AG09309 (cell line): ENCODE results near the gene OR56A4.

Experiments used
- DNase-seq: peaks from one replicate; pipeline ENCODE4 v3.0.0-alpha.2; 2010; ENCODE audit warnings: low read depth
- H3K4me3 ChIP-seq: 2 replicates; pipeline ENCODE4 v1.5.1; 2011; ENCODE audit warnings: mild to moderate bottlenecking, low read depth, low read length, moderate library complexity; ENCODE audit not compliant: control insufficient read depth
- TF ChIP-seq, protein P1 (sequence below): IDR thresholded peaks from 2 replicates; pipeline ENCODE4 v1.5.1; 2011; ENCODE audit warnings: mild to moderate bottlenecking, low read depth, low read length, inconsistent platforms; ENCODE audit not compliant: insufficient read depth, control insufficient read depth; ENCODE audit errors: missing control alignments

The OR56A4 gene

DNA sequence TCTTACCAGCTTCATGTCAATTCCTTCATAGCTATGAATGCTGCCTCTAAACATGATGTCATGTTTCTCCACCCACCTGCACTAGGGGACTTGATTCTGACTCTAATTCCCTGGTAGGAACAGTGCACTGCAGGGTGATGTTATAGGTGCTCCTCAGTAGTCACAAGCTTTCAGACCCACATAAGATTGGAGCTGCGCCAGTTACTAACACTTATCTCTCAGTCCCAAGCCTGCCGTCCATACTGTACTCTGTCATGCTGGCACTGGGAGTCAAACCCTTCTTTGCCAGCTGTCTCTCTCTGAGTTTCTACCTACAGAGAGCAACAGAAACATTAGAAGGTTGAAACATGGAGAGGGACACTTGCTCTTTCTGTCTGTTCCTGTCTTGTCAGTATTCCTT, 18.3 kb upstream of the OR56A4 start:
- no peak for DNase-seq
- H3K4me3 ChIP-seq: no peak overlapping the region
- TF ChIP-seq, protein P1, sequence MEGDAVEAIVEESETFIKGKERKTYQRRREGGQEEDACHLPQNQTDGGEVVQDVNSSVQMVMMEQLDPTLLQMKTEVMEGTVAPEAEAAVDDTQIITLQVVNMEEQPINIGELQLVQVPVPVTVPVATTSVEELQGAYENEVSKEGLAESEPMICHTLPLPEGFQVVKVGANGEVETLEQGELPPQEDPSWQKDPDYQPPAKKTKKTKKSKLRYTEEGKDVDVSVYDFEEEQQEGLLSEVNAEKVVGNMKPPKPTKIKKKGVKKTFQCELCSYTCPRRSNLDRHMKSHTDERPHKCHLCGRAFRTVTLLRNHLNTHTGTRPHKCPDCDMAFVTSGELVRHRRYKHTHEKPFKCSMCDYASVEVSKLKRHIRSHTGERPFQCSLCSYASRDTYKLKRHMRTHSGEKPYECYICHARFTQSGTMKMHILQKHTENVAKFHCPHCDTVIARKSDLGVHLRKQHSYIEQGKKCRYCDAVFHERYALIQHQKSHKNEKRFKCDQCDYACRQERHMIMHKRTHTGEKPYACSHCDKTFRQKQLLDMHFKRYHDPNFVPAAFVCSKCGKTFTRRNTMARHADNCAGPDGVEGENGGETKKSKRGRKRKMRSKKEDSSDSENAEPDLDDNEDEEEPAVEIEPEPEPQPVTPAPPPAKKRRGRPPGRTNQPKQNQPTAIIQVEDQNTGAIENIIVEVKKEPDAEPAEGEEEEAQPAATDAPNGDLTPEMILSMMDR: no peak

DNA sequence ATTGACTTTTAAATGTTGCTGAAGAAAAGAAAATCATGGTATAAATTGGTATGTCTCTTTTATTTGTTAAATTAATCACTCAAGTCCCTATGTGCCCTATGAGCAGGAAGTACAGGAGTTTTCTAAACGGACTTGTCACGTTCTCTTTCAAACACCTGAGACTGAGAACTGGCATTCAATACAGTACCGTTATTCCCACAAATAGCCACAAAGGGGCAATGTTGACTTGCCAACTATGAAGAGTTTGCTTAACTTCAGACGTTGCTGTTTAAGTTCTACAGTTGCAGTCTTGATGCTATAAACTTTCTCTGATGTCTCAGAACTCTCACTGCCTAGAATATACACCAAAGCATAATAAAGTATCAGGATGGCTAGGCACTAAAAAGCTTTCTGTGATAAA, 16.2 kb upstream of the OR56A4 start:
- TF ChIP-seq, protein P1: peak; percentile 47
- H3K4me3 ChIP-seq: no peak overlapping the region
- peak; percentile 23 for DNase-seq

DNA sequence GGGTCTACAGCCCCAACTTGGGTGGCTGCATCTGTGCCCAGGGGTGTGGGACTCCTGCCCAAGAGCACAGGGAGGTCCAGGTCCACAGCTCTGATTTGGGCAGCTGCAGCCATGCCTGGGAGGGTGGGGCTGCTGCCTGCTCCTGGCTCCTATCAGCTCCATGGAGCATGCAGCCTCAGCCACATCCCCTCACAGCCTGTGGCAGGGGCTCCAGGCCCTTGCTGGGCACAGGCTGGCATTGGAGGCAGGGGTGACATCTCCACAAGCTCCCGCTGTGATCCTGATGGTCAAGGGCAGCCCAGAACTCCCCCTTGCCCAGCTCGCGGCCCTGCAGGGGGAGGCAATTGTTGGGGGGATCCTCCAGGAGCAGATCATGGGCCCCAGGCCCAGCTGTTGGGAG, 6.3 kb upstream of the OR56A4 start:
- H3K4me3 ChIP-seq: no peak overlapping the region
- DNase-seq: no peak
- TF ChIP-seq, protein P1: no peak

DNA sequence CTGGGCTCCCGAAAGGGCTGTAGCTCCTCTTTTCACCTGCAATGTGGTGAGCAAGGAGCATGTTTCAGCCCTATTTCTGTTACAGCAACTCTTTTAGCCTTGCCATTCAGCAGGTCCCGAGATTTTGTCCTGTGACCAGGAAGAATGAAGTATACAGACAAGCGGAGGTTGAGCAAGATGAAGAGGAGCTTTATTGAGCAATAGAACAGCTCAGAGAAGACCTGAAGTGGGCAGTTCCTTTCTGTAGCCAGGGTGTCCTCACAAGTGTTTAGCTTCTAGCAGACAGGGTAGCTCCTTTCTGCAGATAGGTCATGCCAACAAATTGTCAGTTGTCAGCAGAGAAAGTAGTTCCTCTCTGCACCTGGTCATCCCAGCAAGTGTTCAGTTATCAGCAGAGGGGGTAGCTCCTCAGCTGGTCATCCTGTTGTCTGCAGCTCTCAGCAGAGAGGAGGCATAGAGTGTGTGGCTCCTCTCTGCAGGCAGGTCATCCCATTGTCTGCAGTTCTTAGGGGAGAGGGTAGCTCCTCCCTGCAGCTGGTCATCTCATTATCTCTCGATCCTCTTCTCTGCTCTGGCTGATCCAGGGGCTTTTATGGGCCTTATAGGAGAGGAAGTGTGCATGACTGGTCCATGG, 5.4 kb upstream of the OR56A4 start:
- TF ChIP-seq, protein P1: no peak
- no peak overlapping the region for H3K4me3 ChIP-seq
- no peak for DNase-seq

DNA sequence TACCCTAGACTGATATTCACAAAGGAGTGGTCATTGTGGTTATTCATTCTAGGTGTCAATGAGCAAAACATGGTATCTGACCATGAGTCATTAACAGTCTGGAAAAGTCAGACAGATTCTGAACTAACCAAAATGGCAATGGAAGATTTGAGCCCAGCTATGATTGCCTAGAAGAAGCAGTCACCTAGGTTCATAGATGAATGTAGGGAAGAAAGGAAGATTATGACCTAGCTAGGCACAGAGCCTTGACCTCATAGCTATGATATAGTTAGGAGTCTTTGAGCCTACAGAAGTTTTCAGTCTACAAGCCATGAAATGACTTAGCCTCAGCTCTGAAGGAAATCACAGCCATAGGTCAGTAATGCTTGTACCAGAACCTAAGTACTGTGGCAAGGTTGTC, 351 bp downstream of the OR56A4 start:
- no peak for DNase-seq
- H3K4me3 ChIP-seq: no peak overlapping the region
- TF ChIP-seq, protein P1: no peak

DNA sequence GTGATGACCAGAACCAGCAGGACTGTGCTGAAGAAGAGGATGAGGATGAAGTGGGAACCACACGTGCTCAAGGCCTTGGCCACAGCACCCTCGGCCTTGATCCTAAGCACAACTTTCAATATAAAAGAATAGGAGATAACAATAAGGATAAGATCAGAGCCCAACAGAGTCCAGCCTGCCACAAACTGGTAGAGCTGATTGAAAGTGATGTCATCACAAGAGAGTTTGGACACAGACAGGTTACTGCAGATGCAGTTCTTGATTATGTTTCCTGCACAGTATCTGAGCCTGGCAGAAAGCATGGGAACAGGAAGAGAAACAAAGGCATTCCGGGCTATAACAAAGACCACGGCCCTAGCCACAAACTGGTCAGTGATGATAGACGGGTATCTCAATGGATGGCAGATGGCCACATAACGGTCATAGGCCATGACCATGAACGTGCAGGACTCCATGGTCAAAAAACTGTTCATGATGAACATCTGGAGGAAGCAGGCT, 4.5 kb downstream of the OR56A4 start:
- no peak overlapping the region for H3K4me3 ChIP-seq
- TF ChIP-seq, protein P1: no peak
- DNase-seq: no peak

DNA sequence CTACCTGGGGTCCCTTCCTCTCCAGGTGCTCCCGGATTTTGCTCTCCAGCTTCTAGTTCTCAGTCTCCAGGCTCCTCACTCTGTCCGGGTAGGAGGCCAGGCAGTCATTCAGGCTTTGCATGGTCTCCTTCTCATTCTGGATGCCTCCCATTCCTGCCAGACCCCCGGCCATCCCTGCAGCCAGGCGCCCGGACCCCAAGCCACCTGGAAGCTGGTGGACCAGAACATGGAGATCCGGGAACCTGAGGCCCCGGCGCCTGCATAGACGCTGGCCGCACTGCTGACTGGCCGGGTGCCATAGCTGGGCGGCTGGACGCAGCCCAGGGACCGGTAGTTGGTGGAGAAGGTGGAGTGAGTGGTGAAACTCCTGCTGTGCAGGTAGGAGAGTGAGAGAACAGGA, 12.0 kb downstream of the OR56A4 start:
- no peak for DNase-seq
- TF ChIP-seq, protein P1: no peak
- H3K4me3 ChIP-seq: no peak overlapping the region
